ENCODE results near the gene CBX1.

DNA sequence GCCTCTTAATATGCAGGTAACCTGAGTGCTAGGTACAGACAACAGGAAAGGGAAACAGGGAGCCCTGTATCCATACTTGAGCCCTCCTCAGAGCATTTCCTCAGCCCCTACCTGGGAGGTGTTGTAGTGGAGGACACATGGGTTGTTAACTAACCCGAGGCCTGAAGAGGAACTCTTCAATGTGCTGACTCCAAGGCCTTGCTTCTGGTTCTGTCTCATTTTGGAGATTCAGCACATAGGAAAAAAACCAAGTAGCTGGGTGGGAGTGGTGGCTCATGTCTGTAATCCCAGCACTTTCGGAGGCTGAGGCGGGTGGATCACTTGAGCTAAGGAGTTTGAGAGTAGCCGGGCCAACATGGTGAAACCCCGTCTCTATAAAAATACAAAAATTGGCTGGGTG lies 31.1 kb upstream of the CBX1 start:
- TF ChIP-seq, protein P1, sequence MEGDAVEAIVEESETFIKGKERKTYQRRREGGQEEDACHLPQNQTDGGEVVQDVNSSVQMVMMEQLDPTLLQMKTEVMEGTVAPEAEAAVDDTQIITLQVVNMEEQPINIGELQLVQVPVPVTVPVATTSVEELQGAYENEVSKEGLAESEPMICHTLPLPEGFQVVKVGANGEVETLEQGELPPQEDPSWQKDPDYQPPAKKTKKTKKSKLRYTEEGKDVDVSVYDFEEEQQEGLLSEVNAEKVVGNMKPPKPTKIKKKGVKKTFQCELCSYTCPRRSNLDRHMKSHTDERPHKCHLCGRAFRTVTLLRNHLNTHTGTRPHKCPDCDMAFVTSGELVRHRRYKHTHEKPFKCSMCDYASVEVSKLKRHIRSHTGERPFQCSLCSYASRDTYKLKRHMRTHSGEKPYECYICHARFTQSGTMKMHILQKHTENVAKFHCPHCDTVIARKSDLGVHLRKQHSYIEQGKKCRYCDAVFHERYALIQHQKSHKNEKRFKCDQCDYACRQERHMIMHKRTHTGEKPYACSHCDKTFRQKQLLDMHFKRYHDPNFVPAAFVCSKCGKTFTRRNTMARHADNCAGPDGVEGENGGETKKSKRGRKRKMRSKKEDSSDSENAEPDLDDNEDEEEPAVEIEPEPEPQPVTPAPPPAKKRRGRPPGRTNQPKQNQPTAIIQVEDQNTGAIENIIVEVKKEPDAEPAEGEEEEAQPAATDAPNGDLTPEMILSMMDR (IDR thresholded peaks at IDR 0.05): no peak
- TF ChIP-seq POLR2AphosphoS5 (IDR thresholded peaks at IDR 0.05) (no peak), POLR2A (IDR thresholded peaks at IDR 0.05) (no peak)
